ENCODE data around the gene SF3B1.

DNA sequence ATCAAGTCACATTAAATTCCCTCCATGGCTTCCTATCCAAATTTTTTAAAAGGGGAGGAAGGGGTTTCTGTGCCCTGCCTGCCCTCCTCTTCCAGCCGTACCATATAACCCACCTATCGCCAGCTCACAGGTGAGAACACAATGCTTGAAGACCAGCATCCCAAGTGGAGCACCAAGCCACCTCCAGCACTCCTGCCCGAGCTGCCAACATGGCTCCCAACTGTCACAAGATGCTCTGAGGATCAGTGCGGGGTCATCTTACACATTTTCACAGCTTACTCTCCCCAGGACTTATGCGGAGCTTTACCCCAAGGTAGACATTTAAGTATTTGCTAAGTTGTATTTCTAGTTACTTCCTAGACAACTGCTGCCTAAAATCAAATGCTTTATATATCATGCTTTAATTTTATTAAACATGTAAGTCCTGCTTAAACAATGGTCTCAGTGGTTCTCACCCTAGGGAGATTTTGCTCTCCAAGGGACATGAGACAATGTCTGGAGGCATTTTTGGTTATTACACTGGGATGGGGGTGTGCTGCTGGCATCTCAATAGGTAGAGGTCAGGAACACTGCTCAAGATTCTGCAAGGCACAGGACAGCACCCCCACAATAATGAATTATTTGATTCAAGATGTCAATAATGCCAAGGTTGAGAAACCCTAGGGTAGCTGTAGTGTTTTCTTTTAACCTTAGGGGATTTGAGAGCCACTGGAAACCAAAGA is 45.8 kb downstream of the SF3B1 start:
- TF ChIP-seq, protein P1, sequence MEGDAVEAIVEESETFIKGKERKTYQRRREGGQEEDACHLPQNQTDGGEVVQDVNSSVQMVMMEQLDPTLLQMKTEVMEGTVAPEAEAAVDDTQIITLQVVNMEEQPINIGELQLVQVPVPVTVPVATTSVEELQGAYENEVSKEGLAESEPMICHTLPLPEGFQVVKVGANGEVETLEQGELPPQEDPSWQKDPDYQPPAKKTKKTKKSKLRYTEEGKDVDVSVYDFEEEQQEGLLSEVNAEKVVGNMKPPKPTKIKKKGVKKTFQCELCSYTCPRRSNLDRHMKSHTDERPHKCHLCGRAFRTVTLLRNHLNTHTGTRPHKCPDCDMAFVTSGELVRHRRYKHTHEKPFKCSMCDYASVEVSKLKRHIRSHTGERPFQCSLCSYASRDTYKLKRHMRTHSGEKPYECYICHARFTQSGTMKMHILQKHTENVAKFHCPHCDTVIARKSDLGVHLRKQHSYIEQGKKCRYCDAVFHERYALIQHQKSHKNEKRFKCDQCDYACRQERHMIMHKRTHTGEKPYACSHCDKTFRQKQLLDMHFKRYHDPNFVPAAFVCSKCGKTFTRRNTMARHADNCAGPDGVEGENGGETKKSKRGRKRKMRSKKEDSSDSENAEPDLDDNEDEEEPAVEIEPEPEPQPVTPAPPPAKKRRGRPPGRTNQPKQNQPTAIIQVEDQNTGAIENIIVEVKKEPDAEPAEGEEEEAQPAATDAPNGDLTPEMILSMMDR (IDR thresholded peaks at IDR 0.05): no peak
- TF ChIP-seq EP300 (IDR thresholded peaks at IDR 0.05): no peak

All from gastroesophageal sphincter (tissue), 3 donors.